GM21367 (cell line): Measurements from ENCODE around the gene PRKCI.
A peak's percentile ranks its signal among the peaks of the same experiment; 100 is the strongest.
"Not testable (repeated sequence)": the region's sequence is repeated elsewhere in the genome, so short reads cannot be mapped to it uniquely, and the experiment has no call there.

ENCODE experiments used
- ATAC-seq: cut with Tn5 transposase; IDR thresholded peaks from one replicate; pipeline ENCODE4 v1.9.1; 2021; ENCODE audit not compliant: unreplicated experiment

The PRKCI gene

GRCh38 chr3:170222647-170223541 is 670 bp downstream of the PRKCI start:
- peak; percentile 30 for ATAC-seq

GRCh38 chr3:170225166-170225565 is 2.9 kb downstream of the PRKCI start:
- ATAC-seq: no peak

- ATAC-seq: no peak
Measured at GRCh38 chr3:170226426-170226960, 4.3 kb downstream of the PRKCI start.

GRCh38 chr3:170228093-170228766 is 6.0 kb downstream of the PRKCI start:
- ATAC-seq: no peak

- no peak for ATAC-seq
Measured at GRCh38 chr3:170232266-170232665, 10.0 kb downstream of the PRKCI start.

GRCh38 chr3:170233530-170233929 is 11.3 kb downstream of the PRKCI start:
- no peak for ATAC-seq

- ATAC-seq: no peak
Measured at GRCh38 chr3:170240142-170240541, 17.9 kb downstream of the PRKCI start.

GRCh38 chr3:170240671-170241070 is 18.4 kb downstream of the PRKCI start:
- no peak for ATAC-seq

- ATAC-seq: no peak
Measured at GRCh38 chr3:170244576-170244975, 22.4 kb downstream of the PRKCI start.

GRCh38 chr3:170247875-170248274 is 25.7 kb downstream of the PRKCI start:
- ATAC-seq: no peak

- ATAC-seq: no peak
Measured at GRCh38 chr3:170256597-170256996, 34.4 kb downstream of the PRKCI start.

- ATAC-seq: peak; percentile 81
Measured at GRCh38 chr3:170257145-170257544, 34.9 kb downstream of the PRKCI start.

GRCh38 chr3:170258105-170258487 is 35.9 kb downstream of the PRKCI start:
- ATAC-seq: no peak

- ATAC-seq: no peak
Measured at GRCh38 chr3:170259907-170260306, 37.7 kb downstream of the PRKCI start.

- ATAC-seq: no peak
Measured at GRCh38 chr3:170267793-170268192, 45.6 kb downstream of the PRKCI start.

- not testable (repeated sequence) for ATAC-seq
Measured at GRCh38 chr3:170269673-170270254, 47.5 kb downstream of the PRKCI start.

- ATAC-seq: no peak
Measured at GRCh38 chr3:170270282-170270881, 48.2 kb downstream of the PRKCI start.

GRCh38 chr3:170274641-170275040 is 52.4 kb downstream of the PRKCI start:
- ATAC-seq: no peak

- ATAC-seq: no peak
Measured at GRCh38 chr3:170275832-170276231, 53.6 kb downstream of the PRKCI start.

- ATAC-seq: not testable (repeated sequence)
Measured at GRCh38 chr3:170277311-170277710, 55.1 kb downstream of the PRKCI start.
